Mesothelial cell of epicardium (in vitro differentiated cells): ENCODE results near the gene CYP3A4. TPM values are rescaled to one million over a fixed set of nuclear protein-coding genes. Genes with fewer than 3 reads are reported as not detected.
"Not testable (repeated sequence)": the region's sequence is repeated elsewhere in the genome, so short reads cannot be mapped to it uniquely, and the experiment has no call there.

Experiments
- DNase-seq, 2 experiments: peaks; one replicate each; pipeline ENCODE4 v3.0.0; 2021; ENCODE audit warnings: low spot score in 2 of 2; ENCODE audit not compliant: unreplicated experiment in 2 of 2
- H3K27ac Mint-ChIP-seq: 2 replicates; pipeline ENCODE4 v1.8.0; 2021; ENCODE audit warnings: mixed read lengths
- H3K27me3 Mint-ChIP-seq: 2 replicates; pipeline ENCODE4 v1.8.0; 2021; ENCODE audit warnings: low read depth, mixed read lengths
- H3K36me3 Mint-ChIP-seq: 2 replicates; pipeline ENCODE4 v1.8.0; 2021; ENCODE audit warnings: mixed read lengths
- H3K4me1 Mint-ChIP-seq: 2 replicates; pipeline ENCODE4 v1.8.0; 2021; ENCODE audit warnings: mixed read lengths
- H3K4me3 Mint-ChIP-seq: 2 replicates; pipeline ENCODE4 v1.8.0; 2021; ENCODE audit warnings: mild to moderate bottlenecking, moderate library complexity, mixed read lengths
- H3K9me3 Mint-ChIP-seq: 2 replicates; pipeline ENCODE4 v1.8.0; 2021; ENCODE audit warnings: mixed read lengths
- CTCF ChIP-seq: fragments of 200-600 bp; sonication (generic); IDR thresholded peaks from one replicate; pipeline ENCODE4 v1.5.0; 2021; ENCODE audit warnings: antibody characterized with exemption; ENCODE audit not compliant: unreplicated experiment
- total RNA-seq: library from RNA; stranded (reverse); gene quantifications from 3 replicates; pipeline ENCODE4 v1.2.1, GENCODE V29; 2021

The CYP3A4 gene
- total RNA-seq, 1 donor from 2014 or later: not detected

DNA sequence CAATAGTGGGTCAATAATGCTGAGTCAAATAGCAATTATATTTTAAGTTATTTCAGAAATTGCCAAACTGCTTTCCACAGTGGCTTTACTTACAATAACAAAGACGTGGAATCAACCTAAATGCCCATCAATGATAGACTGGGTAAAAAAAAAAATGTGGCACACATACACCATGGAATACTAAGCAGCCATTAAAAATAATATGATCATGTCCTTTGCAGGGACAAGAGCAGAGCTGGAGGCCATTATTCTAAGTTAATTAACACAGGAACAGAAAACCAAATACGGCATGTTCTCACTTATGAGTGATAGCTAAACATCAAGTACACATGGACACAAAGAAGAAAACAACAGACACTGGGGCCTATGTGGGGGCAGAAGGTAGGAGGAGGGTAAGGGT is 15.0 kb upstream of the CYP3A4 start:
- Mint-ChIP-seq H3K36me3 (no peaks in the 10 kb centered on the region), H3K27me3 (peaks cover 11% of the 10 kb centered on the region), H3K4me3 (no peak overlapping the region), H3K4me1 (no peaks in the 10 kb centered on the region), H3K27ac (no peak overlapping the region), H3K9me3 (peaks cover 24% of the 10 kb centered on the region)
- TF ChIP-seq CTCF: no peak
- DNase-seq: no peak

- not testable (repeated sequence) for H3K4me3 Mint-ChIP-seq, H3K27ac Mint-ChIP-seq, H3K27me3 Mint-ChIP-seq, H3K36me3 Mint-ChIP-seq, DNase-seq, H3K4me1 Mint-ChIP-seq
- H3K9me3 Mint-ChIP-seq: peaks cover 14% of the 10 kb centered on the region
Measured at GRCh38 chr7:99795864-99796263, 11.9 kb upstream of the CYP3A4 start.

DNA sequence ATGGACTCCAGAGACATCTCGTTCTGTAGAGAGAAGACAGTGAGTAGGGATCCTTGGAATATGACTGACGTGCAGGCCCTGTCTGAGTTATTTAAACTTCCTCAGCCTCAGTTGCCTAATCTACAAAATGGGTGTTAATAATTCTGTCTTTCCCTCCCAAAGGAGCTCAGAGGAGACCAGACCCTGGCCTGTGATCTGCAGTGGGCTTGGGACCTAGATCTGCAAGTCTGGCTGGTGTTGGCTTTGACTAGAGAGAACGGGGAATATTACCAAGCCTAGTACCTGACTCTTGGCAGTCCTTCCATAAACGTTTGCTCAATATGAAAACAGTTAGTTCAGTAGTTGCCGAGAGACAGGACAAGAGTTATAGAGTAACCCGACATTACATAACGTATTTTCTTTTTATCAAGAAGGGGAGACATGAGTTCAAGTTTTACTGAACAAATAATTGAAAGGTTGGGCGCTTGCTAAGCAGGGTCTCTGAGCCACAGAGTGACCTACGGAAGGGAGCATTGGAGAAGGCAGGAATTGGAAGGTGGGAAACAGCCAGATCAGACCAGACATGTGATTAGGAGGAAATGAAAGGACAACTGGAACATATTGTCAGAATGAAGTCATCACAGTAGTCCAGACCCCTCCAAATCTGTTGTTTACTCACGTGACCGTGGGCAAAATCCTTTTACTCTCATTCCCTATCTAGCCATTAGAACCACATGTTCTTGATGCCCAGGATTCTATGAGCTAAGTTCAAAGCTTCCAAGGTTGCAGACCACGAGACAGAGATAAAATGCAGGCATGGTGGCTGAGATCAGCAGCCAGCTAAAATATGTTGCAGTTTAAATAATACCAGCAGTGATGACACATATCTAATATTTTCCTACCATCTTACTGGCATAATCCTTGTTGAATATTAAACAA is 10.9 kb upstream of the CYP3A4 start:
- Mint-ChIP-seq H3K27ac (no peak overlapping the region), H3K27me3 (peaks cover 2% of the 10 kb centered on the region), H3K4me1 (no peaks in the 10 kb centered on the region), H3K36me3 (no peaks in the 10 kb centered on the region), H3K4me3 (no peak overlapping the region), H3K9me3 (peaks cover 14% of the 10 kb centered on the region)
- no peak for DNase-seq
- TF ChIP-seq CTCF: no peak

DNA sequence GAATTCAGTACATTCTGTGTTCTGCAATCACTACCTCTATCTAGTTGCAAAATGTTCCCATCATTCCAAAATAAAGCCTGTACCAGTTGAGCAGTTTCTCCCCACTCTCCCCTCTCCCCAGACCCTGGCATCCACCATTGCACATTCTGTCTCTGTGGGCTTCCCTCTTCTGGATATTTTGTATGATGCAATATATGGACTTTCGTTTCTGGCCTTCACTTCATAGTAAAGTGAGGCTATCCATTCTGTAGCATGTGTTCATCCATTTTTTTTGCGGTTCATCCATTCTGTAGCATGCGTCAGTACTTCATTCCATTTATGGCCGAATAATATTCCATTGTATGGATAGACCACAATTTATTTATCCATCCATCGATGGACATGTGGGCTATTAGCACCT is 9.5 kb upstream of the CYP3A4 start:
- Mint-ChIP-seq H3K4me3 (no peak overlapping the region), H3K27ac (no peak overlapping the region), H3K9me3 (peaks cover 7% of the 10 kb centered on the region), H3K4me1 (peaks cover 1% of the 10 kb centered on the region), H3K27me3 (no peaks in the 10 kb centered on the region), H3K36me3 (no peaks in the 10 kb centered on the region)
- no peak for DNase-seq
- TF ChIP-seq CTCF: no peak

- DNase-seq: no peak
- H3K36me3 Mint-ChIP-seq: no peaks in the 10 kb centered on the region
- no peak for TF ChIP-seq CTCF
- no peak overlapping the region for H3K4me3 Mint-ChIP-seq
- H3K27ac Mint-ChIP-seq: no peak overlapping the region
- H3K9me3 Mint-ChIP-seq: peaks cover 2% of the 10 kb centered on the region
- peaks cover 1% of the 10 kb centered on the region for H3K4me1 Mint-ChIP-seq
- no peaks in the 10 kb centered on the region for H3K27me3 Mint-ChIP-seq
Measured at GRCh38 chr7:99792967-99793366, 9.0 kb upstream of the CYP3A4 start.

DNA sequence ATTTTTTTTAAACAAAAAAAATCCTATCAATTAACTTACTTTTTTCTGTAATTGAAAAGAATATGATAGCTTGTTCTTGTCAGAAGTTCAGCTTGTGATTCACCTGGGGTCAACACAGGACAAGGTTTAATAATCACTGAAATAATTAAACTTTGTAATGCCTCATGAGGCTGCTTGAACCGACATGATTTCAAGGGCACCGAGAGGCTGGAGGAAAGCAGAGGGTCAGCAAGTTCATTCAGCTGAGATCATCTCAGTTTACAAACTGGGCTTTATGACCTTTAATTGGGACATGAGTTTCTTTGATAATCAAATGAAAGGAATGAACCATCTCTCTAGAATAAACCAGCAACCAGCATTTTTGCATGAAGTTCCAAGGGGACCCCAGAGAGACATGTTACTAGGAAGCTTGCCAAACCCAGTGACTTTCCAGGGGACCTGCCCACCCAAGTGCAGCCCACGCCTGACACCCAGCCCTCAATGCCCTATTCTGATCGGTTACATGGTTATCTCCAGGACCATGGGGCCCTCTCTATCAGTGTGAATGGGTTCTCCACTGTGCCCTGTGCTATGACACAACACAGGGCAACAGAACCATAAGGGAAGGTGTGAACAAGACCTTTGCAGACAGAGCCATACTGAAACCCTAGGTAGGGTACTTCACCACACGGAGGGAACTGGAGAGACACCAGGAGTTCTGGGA is 7.8 kb upstream of the CYP3A4 start:
- Mint-ChIP-seq H3K27me3 (no peaks in the 10 kb centered on the region), H3K4me1 (peaks cover 1% of the 10 kb centered on the region), H3K27ac (no peak overlapping the region), H3K4me3 (no peak overlapping the region), H3K9me3 (no peaks in the 10 kb centered on the region), H3K36me3 (no peaks in the 10 kb centered on the region)
- no peak for TF ChIP-seq CTCF
- no peak for DNase-seq
